Adrenal gland (tissue), 5 donors: ENCODE results near the gene DNAH12.

Experiments
- CTCF ChIP-seq, 6 experiments: fragments of 450-650 bp in 4 of 6; fragments of 200-600 bp in 2 of 6; sonication (generic) in 1 of 6; IDR thresholded peaks; 1 replicate in 5 of 6; 2 replicates in 1 of 6; pipeline versions ENCODE4 v1.5.1 to v1.8.0; 2016 to 2021; ENCODE audit warnings: antibody characterized with exemption in 6 of 6, mild to moderate bottlenecking in 2 of 6, moderate library complexity in 1 of 6
- POLR2A ChIP-seq, 2 donors: fragments of 450-650 bp; IDR thresholded peaks; one replicate each; pipeline ENCODE4 v1.6.1; 2017; ENCODE audit warnings: antibody characterized with exemption in 2 of 2, mild to moderate bottlenecking in 2 of 2, moderate library complexity in 1 of 2
- donor health status: DM: no; HTN: no; CAD: no.

- no peak for TF ChIP-seq CTCF (IDR thresholded peaks at IDR 0.05)
- no peak for TF ChIP-seq POLR2A (IDR thresholded peaks at IDR 0.05)
Measured at GRCh38 chr3:57436195-57436761, 107.9 kb downstream of the DNAH12 start.
